Keratinocyte (primary cell): ENCODE data around the gene BEND3.

ENCODE experiments used
- CTCF ChIP-seq, 3 experiments: IDR thresholded peaks in 1 of 3; conservative IDR thresholded peaks in 1 of 3; optimal IDR thresholded peaks in 1 of 3; 2 replicates in 2 of 3; 3 replicates in 1 of 3; pipeline versions ENCODE3 to v1.5.1; 2011; ENCODE audit warnings: low read length in 3 of 3, mild to moderate bottlenecking in 3 of 3, moderate library complexity in 2 of 3, control low read depth in 1 of 3, inconsistent platforms in 1 of 3; ENCODE audit not compliant: insufficient read depth in 2 of 3; ENCODE audit errors: extremely low read depth in 1 of 3
- EZH2 ChIP-seq: IDR thresholded peaks from one replicate; pipeline ENCODE4 v1.6.1; 2012; ENCODE audit warnings: inconsistent platforms, mild to moderate bottlenecking, low read length, moderate library complexity

DNA sequence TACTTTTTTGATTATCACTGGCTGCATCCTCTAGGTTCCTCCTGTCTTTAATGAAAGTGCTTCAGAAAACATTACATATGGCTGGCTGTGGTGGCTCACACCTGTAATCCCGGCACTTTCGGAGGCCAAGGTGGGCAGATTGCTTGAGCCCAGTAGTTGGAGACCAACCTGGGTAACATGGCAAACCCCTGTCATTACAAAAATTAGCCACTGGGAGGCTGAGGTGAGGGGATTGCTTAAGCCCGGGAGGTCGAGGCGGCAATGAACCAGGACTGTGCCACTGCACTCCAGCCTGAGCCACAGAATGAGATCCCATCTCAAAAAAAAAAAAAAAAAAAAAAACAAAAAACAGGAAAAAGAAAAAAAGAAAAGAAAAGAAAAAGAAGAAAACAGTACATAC is 35.3 kb downstream of the BEND3 start:
- peak; percentile 15 to 31 (median 29) for TF ChIP-seq CTCF (optimal IDR thresholded peaks at IDR 0.05 in 1 of 3, IDR thresholded peaks at IDR 0.05 in 1 of 3, conservative IDR thresholded peaks at IDR 0.05 in 1 of 3; ENCODE audit: extremely low read depth in 1 of 3, insufficient read depth in 2 of 3, low read length in 3 of 3)
- no peak for TF ChIP-seq EZH2
